ENCODE data around the gene ARHGAP10. TPM values are rescaled to one million over a fixed set of nuclear protein-coding genes. Genes with fewer than 3 reads are reported as not detected.
"Not testable (repeated sequence)": the region's sequence is repeated elsewhere in the genome, so short reads cannot be mapped to it uniquely, and the experiment has no call there.

ARHGAP10 gene
- total RNA-seq, 1 experiment from 2014 or later: 4.8 TPM

- H3K27me3 ChIP-seq (replicated peaks; ENCODE audit: insufficient read depth, low read depth, low read length, poor library complexity): no peaks in the 10 kb centered on the region
- H3K4me3 ChIP-seq (ENCODE audit: low read depth, low read length, poor library complexity, severe bottlenecking): no peak overlapping the region
- no peak overlapping the region for H3K27ac ChIP-seq (ENCODE audit: low read depth, low read length, poor library complexity, severe bottlenecking)
- no peaks in the 10 kb centered on the region for H3K4me1 ChIP-seq (ENCODE audit: insufficient read depth, low read length, poor library complexity, severe bottlenecking)
- ChIA-PET POLR2A (ENCODE audit: low non-redundant PET) (no interaction called here), CTCF (no interaction called here)
- no TSS peak for BruUV-seq (replicated peaks)
- no peaks in the 10 kb centered on the region for H3K36me3 ChIP-seq (ENCODE audit: insufficient read depth, low read length, poor library complexity, severe bottlenecking)
- no peak for DNase-seq (ENCODE audit: low spot score)
- intact Hi-C loops (cut with micrococcal nuclease; ENCODE audit: unreplicated experiment): no loop called here
- H3K9me3 ChIP-seq (ENCODE audit: low read depth, low read length, poor library complexity, severe bottlenecking): no peaks in the 10 kb centered on the region
- TF ChIP-seq, protein P1, sequence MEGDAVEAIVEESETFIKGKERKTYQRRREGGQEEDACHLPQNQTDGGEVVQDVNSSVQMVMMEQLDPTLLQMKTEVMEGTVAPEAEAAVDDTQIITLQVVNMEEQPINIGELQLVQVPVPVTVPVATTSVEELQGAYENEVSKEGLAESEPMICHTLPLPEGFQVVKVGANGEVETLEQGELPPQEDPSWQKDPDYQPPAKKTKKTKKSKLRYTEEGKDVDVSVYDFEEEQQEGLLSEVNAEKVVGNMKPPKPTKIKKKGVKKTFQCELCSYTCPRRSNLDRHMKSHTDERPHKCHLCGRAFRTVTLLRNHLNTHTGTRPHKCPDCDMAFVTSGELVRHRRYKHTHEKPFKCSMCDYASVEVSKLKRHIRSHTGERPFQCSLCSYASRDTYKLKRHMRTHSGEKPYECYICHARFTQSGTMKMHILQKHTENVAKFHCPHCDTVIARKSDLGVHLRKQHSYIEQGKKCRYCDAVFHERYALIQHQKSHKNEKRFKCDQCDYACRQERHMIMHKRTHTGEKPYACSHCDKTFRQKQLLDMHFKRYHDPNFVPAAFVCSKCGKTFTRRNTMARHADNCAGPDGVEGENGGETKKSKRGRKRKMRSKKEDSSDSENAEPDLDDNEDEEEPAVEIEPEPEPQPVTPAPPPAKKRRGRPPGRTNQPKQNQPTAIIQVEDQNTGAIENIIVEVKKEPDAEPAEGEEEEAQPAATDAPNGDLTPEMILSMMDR (conservative IDR thresholded peaks at IDR 0.05; ENCODE audit: low read depth, low read length): no peak
- no peak for TF ChIP-seq EZH2 (IDR thresholded peaks at IDR 0.05; ENCODE audit: borderline replicate concordance, low read depth, low read length, poor library complexity, severe bottlenecking)
These were observed 349.4 kb downstream of the ARHGAP10 start for GRCh38 chr4:148081267-148081666.

GRCh38 chr4:148081745-148082144 is 349.9 kb downstream of the ARHGAP10 start:
- H3K4me1 ChIP-seq (ENCODE audit: insufficient read depth, low read length, poor library complexity, severe bottlenecking): no peaks in the 10 kb centered on the region
- H3K9me3 ChIP-seq (ENCODE audit: low read depth, low read length, poor library complexity, severe bottlenecking): no peaks in the 10 kb centered on the region
- TF ChIP-seq, protein P1 (conservative IDR thresholded peaks at IDR 0.05; ENCODE audit: low read depth, low read length): no peak
- no peak for TF ChIP-seq EZH2 (IDR thresholded peaks at IDR 0.05; ENCODE audit: borderline replicate concordance, low read depth, low read length, poor library complexity, severe bottlenecking)
- intact Hi-C loops (cut with micrococcal nuclease; ENCODE audit: unreplicated experiment): no loop called here
- H3K36me3 ChIP-seq (ENCODE audit: insufficient read depth, low read length, poor library complexity, severe bottlenecking): no peaks in the 10 kb centered on the region
- ChIA-PET CTCF (no interaction called here), POLR2A (ENCODE audit: low non-redundant PET) (no interaction called here)
- no peak overlapping the region for H3K27ac ChIP-seq (ENCODE audit: low read depth, low read length, poor library complexity, severe bottlenecking)
- DNase-seq (ENCODE audit: low spot score): no peak
- H3K4me3 ChIP-seq (ENCODE audit: low read depth, low read length, poor library complexity, severe bottlenecking): no peak overlapping the region
- BruUV-seq (replicated peaks): no TSS peak
- no peaks in the 10 kb centered on the region for H3K27me3 ChIP-seq (replicated peaks; ENCODE audit: insufficient read depth, low read depth, low read length, poor library complexity)

GRCh38 chr4:148083073-148083472 is 351.2 kb downstream of the ARHGAP10 start:
- CTCF ChIA-PET; POLR2A ChIA-PET (ENCODE audit: low non-redundant PET); DNase-seq (ENCODE audit: low spot score); H3K27ac ChIP-seq (ENCODE audit: low read depth, low read length, poor library complexity, severe bottlenecking); H3K27me3 ChIP-seq (replicated peaks; ENCODE audit: insufficient read depth, low read depth, low read length, poor library complexity); H3K4me3 ChIP-seq (ENCODE audit: low read depth, low read length, poor library complexity, severe bottlenecking); H3K36me3 ChIP-seq (ENCODE audit: insufficient read depth, low read length, poor library complexity, severe bottlenecking); H3K9me3 ChIP-seq (ENCODE audit: low read depth, low read length, poor library complexity, severe bottlenecking); H3K4me1 ChIP-seq (ENCODE audit: insufficient read depth, low read length, poor library complexity, severe bottlenecking); intact Hi-C loops (cut with micrococcal nuclease; ENCODE audit: unreplicated experiment); BruUV-seq (replicated peaks): not testable (repeated sequence)

DNA sequence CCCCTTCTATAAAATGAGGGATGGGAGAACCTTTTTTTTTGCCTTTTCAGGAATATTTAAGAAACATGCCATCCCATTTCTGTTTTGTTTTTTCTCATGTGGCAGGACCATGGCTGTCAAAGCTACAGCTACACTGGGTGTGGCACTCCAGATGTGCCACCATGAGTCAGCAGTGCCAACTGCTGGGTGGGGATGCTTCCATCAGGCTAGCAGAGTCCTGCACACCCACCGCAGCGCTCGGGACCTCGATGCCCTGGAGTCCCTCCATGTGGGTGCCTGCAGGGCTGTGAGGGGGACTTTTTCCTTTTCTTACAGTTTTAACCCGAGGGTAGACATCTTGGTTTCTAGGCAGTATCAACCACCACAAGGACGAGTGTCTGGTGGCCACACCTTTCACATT is 357.7 kb downstream of the ARHGAP10 start:
- BruUV-seq (replicated peaks): no TSS peak
- no peak for TF ChIP-seq EZH2 (IDR thresholded peaks at IDR 0.05; ENCODE audit: borderline replicate concordance, low read depth, low read length, poor library complexity, severe bottlenecking)
- TF ChIP-seq, protein P1 (conservative IDR thresholded peaks at IDR 0.05; ENCODE audit: low read depth, low read length): no peak
- Histone ChIP-seq H3K36me3 (ENCODE audit: insufficient read depth, low read length, poor library complexity, severe bottlenecking) (no peaks in the 10 kb centered on the region), H3K4me3 (ENCODE audit: low read depth, low read length, poor library complexity, severe bottlenecking) (no peak overlapping the region), H3K27me3 (replicated peaks; ENCODE audit: insufficient read depth, low read depth, low read length, poor library complexity) (no peaks in the 10 kb centered on the region), H3K9me3 (ENCODE audit: low read depth, low read length, poor library complexity, severe bottlenecking) (no peaks in the 10 kb centered on the region), H3K4me1 (ENCODE audit: insufficient read depth, low read length, poor library complexity, severe bottlenecking) (no peaks in the 10 kb centered on the region), H3K27ac (ENCODE audit: low read depth, low read length, poor library complexity, severe bottlenecking) (no peak overlapping the region)
- intact Hi-C loops (cut with micrococcal nuclease; ENCODE audit: unreplicated experiment): no loop called here
- ChIA-PET CTCF (no interaction called here), POLR2A (ENCODE audit: low non-redundant PET) (no interaction called here)
- DNase-seq (ENCODE audit: low spot score): no peak

Measured in A673 (cell line).